Small intestine (tissue), 7 donors: Measurements from ENCODE around the gene RAPGEF6. TPM values are rescaled to one million over a fixed set of nuclear protein-coding genes. Genes with fewer than 3 reads are reported as not detected.
A peak's percentile ranks its signal among the peaks of the same experiment; 100 is the strongest.
"Not testable (repeated sequence)": the region's sequence is repeated elsewhere in the genome, so short reads cannot be mapped to it uniquely, and the experiment has no call there.

Experiments used
- DNase-seq, 2 donors: peaks; one replicate each; pipeline versions ENCODE4 v3.0.0 to v3.0.0-alpha.2; 2013
- FAIRE-seq: peaks from 2 replicates; lab custom pipeline; 2012; peaks lifted over from hg19 to GRCh38; lab: Jason Lieb, UNC
- H3K27ac ChIP-seq, 3 donors: one replicate each; pipeline ENCODE4 v1.5.1; 2013; ENCODE audit warnings: low read length in 2 of 3, mild to moderate bottlenecking in 2 of 3, control low read depth in 1 of 3, inconsistent platforms in 1 of 3, low read depth in 1 of 3, moderate library complexity in 1 of 3
- H3K27me3 ChIP-seq, 3 donors: one replicate each; pipeline ENCODE4 v1.6.1; 2013; ENCODE audit warnings: low read length in 3 of 3, inconsistent platforms in 1 of 3; ENCODE audit not compliant: control insufficient read depth in 3 of 3, insufficient read depth in 3 of 3
- H3K36me3 ChIP-seq, 3 donors: one replicate each; pipeline ENCODE4 v1.6.1; 2013; ENCODE audit warnings: low read length in 3 of 3, inconsistent platforms in 1 of 3, low read depth in 1 of 3, mild to moderate bottlenecking in 1 of 3, moderate library complexity in 1 of 3; ENCODE audit not compliant: control insufficient read depth in 3 of 3, insufficient read depth in 2 of 3
- H3K4me1 ChIP-seq, 3 donors: one replicate each; pipeline ENCODE4 v1.6.1; 2013; ENCODE audit warnings: low read length in 2 of 3, inconsistent platforms in 1 of 3, low read depth in 1 of 3, mild to moderate bottlenecking in 1 of 3, moderate library complexity in 1 of 3; ENCODE audit not compliant: control insufficient read depth in 3 of 3, insufficient read depth in 2 of 3
- H3K4me3 ChIP-seq, 3 donors: one replicate each; pipeline ENCODE4 v1.5.1; 2013; ENCODE audit warnings: low read length in 3 of 3, control low read depth in 1 of 3, inconsistent platforms in 1 of 3, low read depth in 1 of 3, mild to moderate bottlenecking in 1 of 3, moderate library complexity in 1 of 3
- H3K9me3 ChIP-seq, 2 donors: one replicate each; pipeline ENCODE4 v1.6.1; 2013; ENCODE audit warnings: low read depth in 1 of 2, low read length in 1 of 2; ENCODE audit not compliant: control insufficient read depth in 2 of 2, insufficient read depth in 1 of 2
- WGBS, 3 donors: extraction: QIAGEN DNeasy Blood & Tissue Kit; methylation state at CpG; one replicate each; pipeline ENCODE4 v1.1.7; 2013; 5-methylcytosine and 5-hydroxymethylcytosine counted together
- polyA plus RNA-seq, 4 donors: library from polyadenylated mRNA; stranded (reverse) in 3 of 4; unstranded in 1 of 4; fragments of 200-250 nt in 3 of 4; fragments of 120-200 nt in 1 of 4; gene quantifications; one replicate each; pipeline versions ENCODE4 v1.2.1 to v1.2.3, GENCODE V29; 2013
- donor health status: healthy with polysubstance abuse.
- donor health status: control.
- donor health status: control.
- donor health status: Bipolar disorder and iron deficiency.
- donor health status: healthy.

The RAPGEF6 gene
- polyA plus RNA-seq, 4 donors: 1.1 to 10.4 (median 2.3) TPM

DNA sequence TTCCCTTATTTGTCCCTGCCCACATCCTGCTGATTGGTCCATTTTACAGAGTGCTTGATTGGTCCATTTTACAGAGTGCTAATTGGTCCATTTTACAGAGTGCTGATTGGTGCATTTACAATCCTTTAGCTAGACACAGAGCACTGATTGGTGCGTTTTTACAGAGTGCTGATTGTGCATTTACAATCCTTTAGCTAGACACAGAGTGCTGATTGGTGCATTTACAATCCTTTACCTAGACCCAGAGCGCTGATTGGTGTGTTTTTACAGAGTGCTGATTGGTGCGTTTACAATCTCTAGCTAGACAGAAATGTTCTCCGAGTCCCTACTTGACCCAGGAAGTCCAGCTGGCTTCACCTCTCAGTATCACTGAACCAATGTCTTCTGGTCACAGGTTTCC lies 147.7 kb downstream of the RAPGEF6 start:
- not testable (repeated sequence) for H3K27ac ChIP-seq, H3K36me3 ChIP-seq, H3K4me1 ChIP-seq, H3K4me3 ChIP-seq, DNase-seq, H3K9me3 ChIP-seq, FAIRE-seq, H3K27me3 ChIP-seq
- WGBS, 3 donors: 98 to 100% (median 98%) methylated on average over 4 of the region's 4 CpGs

DNA sequence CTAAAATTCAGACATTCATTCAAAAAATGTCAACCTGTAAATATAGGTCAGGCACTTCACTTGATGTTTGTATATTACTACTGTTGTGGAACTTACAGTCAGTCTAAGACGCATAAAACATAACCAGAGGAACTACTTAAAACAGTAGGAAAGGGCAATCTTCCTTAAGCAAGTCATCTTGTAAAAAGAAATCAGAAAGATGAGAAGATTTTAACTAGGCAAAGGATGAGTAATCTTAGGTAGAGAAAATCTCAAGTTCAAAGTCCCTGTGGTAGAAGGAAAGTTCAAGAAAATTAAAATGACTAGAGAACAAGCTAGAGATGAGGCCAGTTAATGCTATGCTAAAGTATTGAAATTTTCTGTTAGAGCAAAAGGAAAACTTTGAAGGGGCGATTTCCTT lies 152.4 kb downstream of the RAPGEF6 start:
- FAIRE-seq: no peak

DNA sequence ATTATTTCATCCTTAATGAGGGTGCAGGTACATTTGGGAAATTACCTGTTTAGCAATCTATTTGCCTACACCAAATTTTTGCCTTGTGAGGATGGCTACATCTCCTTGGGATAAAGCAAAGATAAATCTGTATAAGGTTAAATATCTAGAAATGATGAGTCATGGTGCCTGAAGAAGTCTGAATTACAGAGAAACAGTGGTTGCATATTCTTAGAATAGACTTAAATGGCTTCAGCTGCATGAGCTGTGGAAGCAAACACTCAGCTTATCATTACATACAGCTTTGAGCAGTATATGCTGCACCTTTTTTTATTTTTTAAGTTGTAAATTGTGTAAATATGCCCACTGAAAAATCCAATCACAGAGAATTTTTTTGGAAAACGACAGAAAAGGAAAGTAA lies 153.5 kb downstream of the RAPGEF6 start:
- H3K27ac ChIP-seq: no peak overlapping the region
- no peaks in the 10 kb centered on the region for H3K4me1 ChIP-seq
- H3K27me3 ChIP-seq: no peaks in the 10 kb centered on the region
- 62 to 76% (median 74%) methylated on average over 1 of the region's 1 CpG for WGBS, 3 donors
- H3K9me3 ChIP-seq: no peaks in the 10 kb centered on the region
- DNase-seq: no peak
- no peak for FAIRE-seq
- H3K36me3 ChIP-seq: peaks cover 2 to 8% (median 3%) of the 10 kb centered on the region in 3 donors
- H3K4me3 ChIP-seq: no peak overlapping the region

More for the DNA sequence above, 152.4 kb downstream of the RAPGEF6 start:
- no peak for DNase-seq
- WGBS, 3 donors: 84 to 96% (median 95%) methylated on average over 2 of the region's 2 CpGs
- no peaks in the 10 kb centered on the region for H3K27me3 ChIP-seq
- H3K36me3 ChIP-seq: peaks cover 0 to 10% (median 1%) of the 10 kb centered on the region in 3 donors
- no peak overlapping the region for H3K27ac ChIP-seq
- H3K4me3 ChIP-seq: no peak overlapping the region
- no peaks in the 10 kb centered on the region for H3K9me3 ChIP-seq
- no peaks in the 10 kb centered on the region for H3K4me1 ChIP-seq

DNA sequence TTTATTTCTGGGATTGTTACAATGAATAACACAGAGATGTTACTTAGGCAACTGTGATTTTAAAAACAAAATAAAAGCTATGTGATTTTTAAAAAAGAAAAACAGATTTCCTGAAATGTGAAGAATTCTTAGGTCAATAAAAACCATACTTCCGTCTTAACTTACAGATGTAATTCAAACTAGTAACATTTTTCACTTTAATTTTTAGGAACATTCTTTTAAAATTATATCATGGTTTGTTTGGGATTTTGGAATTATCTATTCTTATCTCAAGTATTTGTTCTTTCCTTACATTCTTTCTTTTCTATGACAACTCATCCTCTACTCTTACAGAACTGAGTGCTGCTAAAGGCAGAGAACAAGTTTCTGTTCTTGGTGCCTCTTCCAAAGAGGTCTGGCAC lies 159.5 kb downstream of the RAPGEF6 start:
- WGBS, 3 donors: 72 to 98% (median 93%) methylated on average over 1 of the region's 1 CpG
- H3K4me1 ChIP-seq: no peaks in the 10 kb centered on the region
- no peak overlapping the region for H3K4me3 ChIP-seq
- peaks cover 2 to 10% (median 5%) of the 10 kb centered on the region in 3 donors for H3K36me3 ChIP-seq
- FAIRE-seq (no peak), DNase-seq (no peak)
- no peaks in the 10 kb centered on the region for H3K9me3 ChIP-seq
- no peaks in the 10 kb centered on the region for H3K27me3 ChIP-seq
- no peak overlapping the region for H3K27ac ChIP-seq

DNA sequence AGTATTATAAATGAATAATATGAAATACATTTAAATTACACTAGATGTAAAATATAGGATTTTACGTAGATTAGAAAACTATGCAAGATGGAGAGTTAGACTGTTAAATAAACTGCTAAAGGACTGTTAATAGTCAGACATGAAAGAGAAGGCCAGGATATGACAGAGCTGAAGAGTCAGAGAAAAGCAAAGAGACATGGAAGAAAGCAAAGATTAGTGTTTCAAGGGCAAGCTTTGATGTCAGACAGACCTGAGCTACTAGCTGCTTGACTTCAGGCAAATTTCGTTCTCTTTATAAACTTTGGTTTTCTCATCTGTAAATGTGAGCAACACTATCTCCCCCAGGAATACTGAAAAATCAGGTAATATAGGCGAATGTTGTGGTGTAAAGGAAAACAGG lies 161.3 kb downstream of the RAPGEF6 start:
- 97 to 98% (median 98%) methylated on average over 3 of the region's 3 CpGs for WGBS, 3 donors
- Histone ChIP-seq H3K27ac (no peak overlapping the region), H3K9me3 (no peaks in the 10 kb centered on the region), H3K27me3 (no peaks in the 10 kb centered on the region), H3K4me3 (no peak overlapping the region), H3K36me3 (peaks cover 2 to 10% (median 5%) of the 10 kb centered on the region in 3 donors), H3K4me1 (no peaks in the 10 kb centered on the region)
- DNase-seq: no peak
- peak; percentile 91 for FAIRE-seq

DNA sequence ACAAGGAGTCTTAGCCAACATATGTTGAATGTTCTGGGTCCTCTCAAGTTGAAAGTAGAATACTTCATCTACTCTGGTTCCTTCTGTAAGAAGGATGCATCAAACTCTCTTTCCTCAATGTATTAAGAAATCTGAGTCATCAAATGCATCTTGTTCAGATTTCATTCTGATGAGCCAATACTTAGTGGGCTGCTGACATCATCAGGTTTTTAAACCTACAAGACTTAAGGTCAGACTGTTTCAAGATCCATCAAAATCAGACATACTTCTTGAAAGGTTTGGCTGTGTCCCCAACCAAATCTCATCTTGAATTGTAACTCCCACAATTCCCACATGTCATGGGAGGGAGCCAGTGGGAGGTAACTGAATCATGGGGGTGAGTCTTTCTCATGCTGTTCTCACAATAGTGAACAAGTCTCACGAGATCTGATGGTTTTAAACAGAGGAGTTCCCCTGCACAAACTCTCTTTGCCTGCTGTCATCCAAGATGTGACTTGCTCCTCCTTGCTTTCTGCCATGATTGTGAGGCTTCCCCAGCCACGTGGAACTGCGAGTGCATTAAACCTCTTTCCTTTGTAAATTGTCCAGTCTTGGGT lies 168.8 kb downstream of the RAPGEF6 start:
- no peaks in the 10 kb centered on the region for H3K27me3 ChIP-seq
- no peak for FAIRE-seq
- no peaks in the 10 kb centered on the region for H3K4me1 ChIP-seq
- no peak overlapping the region for H3K27ac ChIP-seq
- WGBS, 3 donors: 91 to 95% (median 94%) methylated on average over 3 of the region's 3 CpGs
- DNase-seq: no peak
- H3K36me3 ChIP-seq: peaks cover 0 to 3% (median 0%) of the 10 kb centered on the region in 3 donors
- no peaks in the 10 kb centered on the region for H3K9me3 ChIP-seq
- no peak overlapping the region for H3K4me3 ChIP-seq

DNA sequence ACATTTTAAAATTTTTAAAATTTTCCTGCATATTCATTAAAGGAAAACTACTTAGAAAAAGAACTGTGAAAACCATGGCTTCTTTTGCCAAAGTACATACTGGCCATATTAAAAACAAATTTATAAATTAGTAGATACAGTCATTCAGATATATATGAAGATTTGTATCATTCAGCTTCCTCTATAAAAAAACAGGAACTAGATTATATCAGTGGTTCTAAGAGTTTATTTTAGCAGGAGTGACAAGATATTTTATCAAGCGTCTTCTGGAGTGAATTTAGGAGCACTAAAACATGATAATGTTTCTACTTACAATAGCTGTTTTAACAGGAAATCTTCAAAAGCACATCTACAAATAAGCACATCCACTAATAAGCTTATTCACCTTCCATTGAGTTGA lies 171.4 kb downstream of the RAPGEF6 start:
- DNase-seq: no peak
- 76 to 95% (median 90%) methylated on average over 1 of the region's 1 CpG for WGBS, 3 donors
- no peak overlapping the region for H3K27ac ChIP-seq
- peaks cover 0 to 3% (median 0%) of the 10 kb centered on the region in 3 donors for H3K36me3 ChIP-seq
- H3K4me1 ChIP-seq: no peaks in the 10 kb centered on the region
- FAIRE-seq: no peak
- H3K4me3 ChIP-seq: no peak overlapping the region
- H3K9me3 ChIP-seq: no peaks in the 10 kb centered on the region
- no peaks in the 10 kb centered on the region for H3K27me3 ChIP-seq

DNA sequence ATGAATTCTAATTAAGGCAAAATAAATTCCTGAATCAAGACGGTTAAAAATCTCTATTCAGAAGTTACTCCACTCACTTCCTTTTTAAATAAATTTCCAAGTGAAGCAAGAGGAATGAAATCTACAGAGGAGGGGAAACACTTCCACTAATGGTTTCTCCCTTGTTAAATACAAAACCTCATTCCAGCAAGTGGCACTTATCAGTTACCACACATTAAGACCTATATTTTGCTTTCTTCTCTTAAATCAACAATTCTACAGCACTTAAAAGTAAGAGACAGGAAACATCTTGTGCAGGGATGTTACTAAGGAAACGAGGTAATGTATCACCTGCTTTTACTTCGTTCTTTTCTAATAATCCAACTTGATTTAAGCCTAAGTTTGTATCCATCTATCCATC lies 172.6 kb downstream of the RAPGEF6 start:
- DNase-seq (no peak), FAIRE-seq (no peak)
- Histone ChIP-seq H3K36me3 (no peaks in the 10 kb centered on the region), H3K4me1 (no peaks in the 10 kb centered on the region), H3K4me3 (no peak overlapping the region), H3K9me3 (no peaks in the 10 kb centered on the region), H3K27me3 (no peaks in the 10 kb centered on the region), H3K27ac (no peak overlapping the region)
- WGBS, 3 donors: 48 to 73% (median 67%) methylated on average over 3 of the region's 3 CpGs

DNA sequence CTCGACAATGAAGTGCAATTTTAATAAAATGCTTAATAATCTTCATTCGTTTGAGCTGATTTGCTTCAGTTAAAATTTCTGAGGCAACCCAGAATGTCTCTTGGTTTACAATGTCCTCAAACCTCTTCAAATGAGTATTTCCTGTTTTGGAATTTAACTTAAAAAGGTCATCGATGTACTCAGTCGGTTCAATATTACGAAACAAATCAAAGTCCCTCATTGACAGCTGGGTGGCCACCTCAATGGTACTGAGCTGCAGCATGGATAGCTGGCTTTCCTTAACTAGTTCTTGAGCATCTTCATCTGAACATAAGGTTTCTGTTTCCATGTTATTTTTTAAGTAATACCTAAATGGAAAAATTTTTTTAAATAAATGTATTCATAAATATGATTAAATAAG lies 173.3 kb downstream of the RAPGEF6 start:
- Histone ChIP-seq H3K9me3 (no peaks in the 10 kb centered on the region), H3K27me3 (no peaks in the 10 kb centered on the region), H3K4me1 (no peaks in the 10 kb centered on the region), H3K4me3 (no peak overlapping the region), H3K27ac (no peak overlapping the region), H3K36me3 (no peaks in the 10 kb centered on the region)
- FAIRE-seq (no peak), DNase-seq (no peak)
- 78 to 90% (median 82%) methylated on average over 5 of the region's 5 CpGs for WGBS, 3 donors
